ENCODE results near the gene FHL2. TPM values are rescaled to one million over a fixed set of nuclear protein-coding genes. Genes with fewer than 3 reads are reported as not detected.
A peak's percentile ranks its signal among the peaks of the same experiment; 100 is the strongest.

The FHL2 gene
- total and polyA plus RNA-seq, 2 donors (not counting 3 experiments of a cell fraction or from before 2014, with no cell fraction given), result 197 to 491 TPM

- ChIA-PET CTCF (interaction anchor here (0.7 to 1.0 kb wide), 3 partner anchors 12 to 129 kb away, joined by 3 to 4 read pairs (median 3); no protein-coding TSS in a partner anchor), POLR2A (interaction anchor here (0.5 to 1.7 kb wide), 5 partner anchors 11 to 127 kb away, joined by 3 to 5 read pairs (median 4); no protein-coding TSS in a partner anchor)
- peaks cover 89% of the 10 kb centered on the region for H3K4me1 ChIP-seq (ENCODE audit: control insufficient read depth, extremely low read depth, insufficient read depth, low read length)
These were observed 6.8 kb downstream of the FHL2 start for GRCh38 chr2:105391763-105392662.

More at GRCh38 chr2:105391763-105392662, 6.8 kb downstream of the FHL2 start:
- H3K4me3 ChIP-seq (replicated peaks in 1 of 3; ENCODE audit: insufficient read depth in 1 of 3, low read depth in 1 of 3, low read length in 3 of 3), result no peak overlapping the region
- DNase-seq (ENCODE audit: low read depth, low spot score) (peak; percentile 35), FAIRE-seq (no peak)
- peak overlapping the region; percentile 77 for H3K4me2 ChIP-seq (ENCODE audit: insufficient read depth, low read length)
- H3K9ac ChIP-seq (replicated peaks; ENCODE audit: extremely low read depth, insufficient read depth, low read length), result peak overlapping the region; percentile 100
- no peak overlapping the region for H2AFZ ChIP-seq (ENCODE audit: low read depth, low read length)
- peaks cover 88% of the 10 kb centered on the region for H3K79me2 ChIP-seq (ENCODE audit: control insufficient read depth, insufficient read depth, low read length)
- dilution Hi-C loops (cut with MboI; ENCODE audit: extremely low pct_ligation_motif_present, low sequenced_read_pairs), result no loop called here
- no peaks in the 10 kb centered on the region for H3K9me3 ChIP-seq (replicated peaks; ENCODE audit: control insufficient read depth, insufficient read depth, low read length)
- no peaks in the 10 kb centered on the region for H3K9me1 ChIP-seq (replicated peaks; ENCODE audit: control insufficient read depth, extremely low read depth, insufficient read depth, low read length)
- TF ChIP-seq MYC (IDR thresholded peaks at IDR 0.05; ENCODE audit: low read depth, low read length) (no peak), CTCF (IDR thresholded peaks at IDR 0.05; ENCODE audit: extremely low read depth in 1 of 2, insufficient read depth in 1 of 2, low read depth in 1 of 2, low read length in 2 of 2) (no peak), FOS (IDR thresholded peaks at IDR 0.05; ENCODE audit: borderline replicate concordance, insufficient read depth, low read length) (no peak), POLR2AphosphoS5 (IDR thresholded peaks at IDR 0.05; ENCODE audit: insufficient read depth, low read depth, low read length) (no peak), GATA2 (IDR thresholded peaks at IDR 0.05; ENCODE audit: insufficient read depth, insufficient read length, low read depth, low read length) (peak; percentile 7)
- BruUV-seq (replicated peaks), result no TSS peak
- no peaks in the 10 kb centered on the region for H3K27me3 ChIP-seq (ENCODE audit: control insufficient read depth in 2 of 2, insufficient read depth in 2 of 2, low read length in 2 of 2)
- peaks cover 11 to 17% of the 10 kb centered on the region in 2 experiments for H3K36me3 ChIP-seq (ENCODE audit: control insufficient read depth in 2 of 2, extremely low read depth in 1 of 2, insufficient read depth in 2 of 2, low read length in 2 of 2)
- H3K27ac ChIP-seq (ENCODE audit: insufficient read depth, low read depth, low read length), result peak overlapping the region; percentile 92
- intact Hi-C loops (cut with micrococcal nuclease), result loop anchor here (10.0 kb wide), 1 partner anchor 803 kb away; the partner anchor contains the start of gene UXS1
- no peaks in the 10 kb centered on the region for H4K20me1 ChIP-seq (replicated peaks; ENCODE audit: control insufficient read depth, extremely low read depth, insufficient read depth, low read length)

All from endothelial cell of umbilical vein (primary cell).